Measurements from ENCODE around the gene MSH3. TPM values are rescaled to one million over a fixed set of nuclear protein-coding genes. Genes with fewer than 3 reads are reported as not detected.

The MSH3 gene
- total RNA-seq, 1 donor from 2014 or later = 17.0 TPM

DNA sequence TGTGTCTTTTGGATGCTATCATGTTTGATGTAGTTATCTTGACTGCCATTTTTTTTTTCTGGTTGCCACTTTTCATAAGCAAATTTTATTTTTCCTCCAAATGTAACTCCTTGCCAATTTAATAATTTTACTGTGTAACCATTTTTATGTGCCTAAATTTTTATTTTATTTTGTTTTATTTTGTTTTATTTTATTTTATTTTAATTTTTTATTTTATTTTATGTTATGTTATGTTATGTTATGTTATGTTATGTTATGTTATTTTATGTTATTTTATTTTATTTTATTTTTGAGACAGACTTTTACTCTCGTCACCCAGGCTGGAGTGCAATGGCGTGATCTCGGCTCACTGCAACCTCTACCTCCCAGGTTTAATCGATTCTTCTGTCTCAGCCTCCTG lies 108.1 kb downstream of the MSH3 start:
- intact Hi-C loops (cut with DNase I) = no loop called here
- no peaks in the 10 kb centered on the region for H3K27me3 ChIP-seq (ENCODE audit: low read depth)
- TF ChIP-seq, protein P1, sequence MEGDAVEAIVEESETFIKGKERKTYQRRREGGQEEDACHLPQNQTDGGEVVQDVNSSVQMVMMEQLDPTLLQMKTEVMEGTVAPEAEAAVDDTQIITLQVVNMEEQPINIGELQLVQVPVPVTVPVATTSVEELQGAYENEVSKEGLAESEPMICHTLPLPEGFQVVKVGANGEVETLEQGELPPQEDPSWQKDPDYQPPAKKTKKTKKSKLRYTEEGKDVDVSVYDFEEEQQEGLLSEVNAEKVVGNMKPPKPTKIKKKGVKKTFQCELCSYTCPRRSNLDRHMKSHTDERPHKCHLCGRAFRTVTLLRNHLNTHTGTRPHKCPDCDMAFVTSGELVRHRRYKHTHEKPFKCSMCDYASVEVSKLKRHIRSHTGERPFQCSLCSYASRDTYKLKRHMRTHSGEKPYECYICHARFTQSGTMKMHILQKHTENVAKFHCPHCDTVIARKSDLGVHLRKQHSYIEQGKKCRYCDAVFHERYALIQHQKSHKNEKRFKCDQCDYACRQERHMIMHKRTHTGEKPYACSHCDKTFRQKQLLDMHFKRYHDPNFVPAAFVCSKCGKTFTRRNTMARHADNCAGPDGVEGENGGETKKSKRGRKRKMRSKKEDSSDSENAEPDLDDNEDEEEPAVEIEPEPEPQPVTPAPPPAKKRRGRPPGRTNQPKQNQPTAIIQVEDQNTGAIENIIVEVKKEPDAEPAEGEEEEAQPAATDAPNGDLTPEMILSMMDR (IDR thresholded peaks at IDR 0.05) = no peak
- ATAC-seq (no peak), DNase-seq (no peak)
- no peak overlapping the region for H3K4me3 ChIP-seq
- peaks cover 10% of the 10 kb centered on the region for H3K36me3 ChIP-seq
- H3K27ac ChIP-seq = no peak overlapping the region
- H3K4me1 ChIP-seq = no peaks in the 10 kb centered on the region
- no peaks in the 10 kb centered on the region for H3K9me3 ChIP-seq

DNA sequence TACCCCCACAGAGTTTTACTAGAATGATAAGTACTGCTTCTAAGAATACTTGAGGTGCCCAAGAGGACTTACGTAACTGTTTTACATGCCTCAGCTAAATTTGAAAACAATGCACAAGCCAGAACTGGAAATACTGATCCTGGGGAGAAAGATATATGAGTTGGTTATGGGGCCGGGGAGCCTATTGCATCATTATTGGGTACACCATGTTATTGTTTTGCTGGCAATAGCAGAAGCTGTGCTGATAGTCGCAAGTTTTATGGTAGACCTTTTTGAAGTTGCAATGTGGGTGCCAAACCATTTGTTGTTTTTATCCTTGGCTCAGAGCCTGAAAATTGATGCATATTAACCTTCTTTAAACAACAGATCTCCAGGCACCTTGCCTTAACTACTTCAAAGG lies 108.8 kb downstream of the MSH3 start:
- Histone ChIP-seq H3K9me3 (no peaks in the 10 kb centered on the region), H3K27ac (no peak overlapping the region), H3K36me3 (peaks cover 14% of the 10 kb centered on the region), H3K27me3 (ENCODE audit: low read depth) (no peaks in the 10 kb centered on the region), H3K4me3 (no peak overlapping the region), H3K4me1 (no peaks in the 10 kb centered on the region)
- DNase-seq (no peak), ATAC-seq (no peak)
- TF ChIP-seq, protein P1 (IDR thresholded peaks at IDR 0.05) = no peak
- intact Hi-C loops (cut with DNase I) = no loop called here

DNA sequence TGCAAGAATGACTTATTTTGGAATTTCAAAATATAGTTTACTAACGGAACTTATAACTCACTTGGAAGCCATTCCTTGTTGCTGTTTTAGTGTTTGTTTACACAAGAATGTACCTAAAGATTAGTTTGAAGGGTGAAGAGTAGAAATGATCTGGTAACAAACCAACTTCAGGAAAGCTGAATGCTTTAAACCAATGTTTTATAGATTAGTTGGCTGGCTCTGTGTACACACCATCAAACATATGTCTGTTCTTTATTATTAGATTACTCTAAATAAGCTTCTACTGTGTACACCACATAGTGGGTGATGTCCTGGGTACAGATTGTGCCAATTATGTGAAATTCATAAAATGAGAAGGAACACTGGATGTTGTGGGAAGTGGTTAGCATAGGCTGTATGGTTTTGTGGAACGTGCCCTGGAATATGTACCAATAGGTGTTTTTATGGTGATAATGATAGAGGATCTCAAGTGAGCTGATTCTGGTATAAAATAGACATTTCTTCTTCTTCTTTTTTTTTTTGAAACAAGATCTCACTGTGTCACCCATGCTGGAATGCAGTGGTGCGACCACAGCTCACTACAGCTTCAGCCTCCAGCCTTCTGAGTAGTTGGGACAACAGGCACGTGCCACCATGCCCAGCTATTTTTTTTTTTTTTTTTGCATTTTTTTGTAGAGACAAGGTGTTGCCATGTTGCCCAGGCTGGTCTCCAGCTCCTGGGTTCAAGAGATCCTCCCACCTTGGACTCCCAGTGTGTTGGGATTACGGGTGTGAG lies 109.6 kb downstream of the MSH3 start:
- intact Hi-C loops (cut with DNase I) = no loop called here
- Histone ChIP-seq H3K4me3 (no peak overlapping the region), H3K27me3 (ENCODE audit: low read depth) (no peaks in the 10 kb centered on the region), H3K36me3 (peaks cover 16% of the 10 kb centered on the region), H3K27ac (no peak overlapping the region), H3K9me3 (no peaks in the 10 kb centered on the region), H3K4me1 (no peaks in the 10 kb centered on the region)
- no peak for DNase-seq
- ATAC-seq = no peak
- TF ChIP-seq, protein P1 (IDR thresholded peaks at IDR 0.05) = no peak

DNA sequence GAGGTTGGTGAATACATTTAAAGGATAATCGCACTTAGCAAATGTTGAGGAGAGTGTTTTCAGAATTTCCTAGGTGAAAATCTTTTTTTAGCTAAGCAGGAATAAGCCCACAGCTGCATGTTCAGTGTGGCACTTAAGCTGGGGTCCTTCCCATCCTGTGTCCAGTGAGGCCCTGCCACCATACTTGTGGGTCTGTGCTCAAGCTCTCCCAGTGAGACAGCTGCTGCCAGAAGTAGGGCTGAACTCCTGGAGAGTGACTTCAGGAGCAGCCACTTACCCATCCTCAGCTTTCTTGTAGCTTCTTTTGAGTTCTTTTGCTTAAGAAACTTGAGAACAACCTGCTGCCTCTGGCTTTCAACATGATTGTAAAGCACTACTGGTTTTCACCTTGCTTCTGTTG lies 110.3 kb downstream of the MSH3 start:
- Histone ChIP-seq H3K9me3 (no peaks in the 10 kb centered on the region), H3K27me3 (ENCODE audit: low read depth) (no peaks in the 10 kb centered on the region), H3K27ac (no peak overlapping the region), H3K36me3 (peaks cover 16% of the 10 kb centered on the region), H3K4me1 (no peaks in the 10 kb centered on the region), H3K4me3 (no peak overlapping the region)
- ATAC-seq (no peak), DNase-seq (no peak)
- TF ChIP-seq, protein P1 (IDR thresholded peaks at IDR 0.05) = no peak
- intact Hi-C loops (cut with DNase I) = no loop called here

DNA sequence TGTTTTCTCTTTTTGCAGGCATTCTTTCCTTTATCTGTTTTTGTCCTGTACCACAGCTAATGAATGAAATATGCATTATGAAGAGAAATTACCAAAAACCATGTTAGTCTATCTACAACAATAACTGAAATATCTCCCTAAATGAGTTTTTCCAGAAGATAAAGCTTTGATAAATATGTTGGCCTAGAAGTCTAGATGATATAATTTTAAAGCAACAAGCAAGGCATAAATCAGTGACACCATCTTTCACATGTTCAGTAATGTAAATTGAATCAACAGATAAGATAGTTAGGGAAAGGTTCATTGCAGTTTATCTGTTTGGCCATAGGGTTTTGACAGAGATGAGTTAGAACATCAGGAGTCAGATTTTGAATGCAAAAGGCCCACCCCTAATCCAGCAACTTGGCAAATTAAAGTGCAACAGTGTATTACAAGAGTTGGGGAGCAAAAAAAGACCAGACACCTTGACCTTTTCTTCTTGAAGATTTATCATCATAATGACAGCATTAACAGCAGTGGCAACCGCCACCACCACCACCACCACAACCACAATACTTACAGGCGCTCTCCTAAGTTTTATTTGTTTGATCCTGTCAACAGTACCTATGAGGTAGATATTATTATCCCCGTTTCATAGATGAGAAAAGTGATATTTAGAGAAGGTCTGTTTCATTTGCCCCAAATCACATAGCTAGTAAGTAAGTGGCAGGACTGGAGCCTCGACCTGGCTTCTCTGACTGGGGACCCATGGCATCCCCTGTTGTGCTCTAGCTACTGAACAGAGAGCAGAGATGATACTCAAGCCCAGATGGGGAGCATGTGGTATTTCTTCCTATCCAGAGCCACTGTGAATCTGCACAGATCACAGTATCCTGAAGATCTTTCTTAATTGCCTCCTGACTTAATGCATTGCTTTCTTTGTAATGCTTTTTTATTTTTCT lies 123.2 kb downstream of the MSH3 start:
- Histone ChIP-seq H3K36me3 (peaks cover 40% of the 10 kb centered on the region), H3K9me3 (no peaks in the 10 kb centered on the region), H3K27ac (no peak overlapping the region), H3K4me1 (no peaks in the 10 kb centered on the region), H3K27me3 (ENCODE audit: low read depth) (no peaks in the 10 kb centered on the region), H3K4me3 (no peak overlapping the region)
- intact Hi-C loops (cut with DNase I) = no loop called here
- DNase-seq (no peak), ATAC-seq (no peak)
- TF ChIP-seq, protein P1 (IDR thresholded peaks at IDR 0.05) = no peak

All from lower lobe of right lung (tissue), 2 donors.